Activated naive CD4-positive, alpha-beta T cell treated with anti-CD3 and anti-CD28 coated beads, Interleukin-2, amount 10 ng/mL, durations not matched to agents 7 days and 5 days (primary cell): Measurements from ENCODE around the gene EIF4EBP2.
A peak's percentile ranks its signal among the peaks of the same experiment; 100 is the strongest.

Source experiments
- CTCF ChIA-PET: fragments of 350-600 bp; sonication (Branson Sonifier 250); formaldehyde crosslinking; loops from one replicate; lab custom pipeline; 2021; ENCODE audit warnings: antibody characterized with exemption; lab: Charles Lee
- DNase-seq: peaks from one replicate; pipeline ENCODE4 v3.0.0-alpha.2; 2020
- H3K27ac Mint-ChIP-seq: one replicate; pipeline ENCODE4 v1.8.0; 2021; ENCODE audit warnings: mild to moderate bottlenecking, moderate library complexity, mixed read lengths
- H3K27me3 Mint-ChIP-seq: one replicate; pipeline ENCODE4 v1.8.0; 2021; ENCODE audit warnings: mild to moderate bottlenecking, mixed read lengths
- H3K36me3 Mint-ChIP-seq: one replicate; pipeline ENCODE4 v1.8.0; 2021; ENCODE audit warnings: mixed read lengths
- H3K4me1 Mint-ChIP-seq: one replicate; pipeline ENCODE4 v1.8.0; 2021; ENCODE audit warnings: mixed read lengths
- H3K4me3 Mint-ChIP-seq: one replicate; pipeline ENCODE4 v1.8.0; 2021; ENCODE audit warnings: mild to moderate bottlenecking, moderate library complexity, mixed read lengths
- H3K9me3 Mint-ChIP-seq: one replicate; pipeline ENCODE4 v1.8.0; 2021; ENCODE audit warnings: mixed read lengths

Gene EIF4EBP2, protein sequence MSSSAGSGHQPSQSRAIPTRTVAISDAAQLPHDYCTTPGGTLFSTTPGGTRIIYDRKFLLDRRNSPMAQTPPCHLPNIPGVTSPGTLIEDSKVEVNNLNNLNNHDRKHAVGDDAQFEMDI

DNA sequence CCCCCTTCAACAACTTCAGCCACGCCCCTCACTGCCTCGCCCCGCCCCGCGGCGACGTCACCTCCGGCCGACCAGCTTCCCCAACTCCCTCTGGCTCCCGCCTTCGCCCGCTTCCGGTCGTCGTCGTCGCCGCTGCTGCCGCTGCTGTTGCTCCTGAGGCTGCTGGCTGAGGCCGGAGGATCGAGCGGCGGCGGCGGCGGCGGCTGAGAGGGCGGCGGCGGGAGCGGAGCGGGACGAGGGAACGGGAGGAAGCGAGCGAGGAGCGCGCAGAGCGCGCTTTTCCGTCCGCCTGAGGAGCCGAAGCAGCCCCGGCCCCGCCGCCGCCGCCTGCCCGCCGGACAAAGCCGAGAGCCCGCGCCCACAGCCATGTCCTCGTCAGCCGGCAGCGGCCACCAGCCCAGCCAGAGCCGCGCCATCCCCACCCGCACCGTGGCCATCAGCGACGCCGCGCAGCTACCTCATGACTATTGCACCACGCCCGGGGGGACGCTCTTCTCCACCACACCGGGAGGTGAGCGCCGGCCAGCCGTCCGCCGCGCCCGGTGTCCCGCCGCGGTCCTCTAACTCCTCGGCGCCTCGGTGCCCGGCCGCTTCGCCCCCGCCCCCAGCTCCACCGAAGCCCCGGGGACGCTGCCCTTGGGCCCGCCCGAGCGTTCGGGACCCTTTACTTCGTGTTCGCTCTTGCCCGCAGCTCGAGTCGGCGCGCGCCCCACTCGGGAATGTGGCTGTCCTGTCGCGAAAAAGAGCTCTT is at the start of gene EIF4EBP2:
Gene EIF4EBP2, plus strand, starts transcription at position 110 of the 751 bp plus-strand sequence. Its CDS starts 257 bp downstream, at position 367.
- Mint-ChIP-seq H3K4me3 (peak within 1 kb of the TSS; percentile 99), H3K9me3 (no peaks in the 10 kb centered on the region), H3K27ac (peak within 1 kb of the TSS; percentile 96), H3K27me3 (peaks cover 4% of the 10 kb centered on the region), H3K36me3 (peaks cover 24% of the 10 kb centered on the region), H3K4me1 (peaks cover 35% of the 10 kb centered on the region)
- CTCF ChIA-PET: interaction anchor here (1.2 to 4.5 kb wide), 7 partner anchors 15 to 183 kb away, joined by 3 to 19 read pairs (median 6); no protein-coding TSS in a partner anchor
- DNase-seq: peak; percentile 99

DNA sequence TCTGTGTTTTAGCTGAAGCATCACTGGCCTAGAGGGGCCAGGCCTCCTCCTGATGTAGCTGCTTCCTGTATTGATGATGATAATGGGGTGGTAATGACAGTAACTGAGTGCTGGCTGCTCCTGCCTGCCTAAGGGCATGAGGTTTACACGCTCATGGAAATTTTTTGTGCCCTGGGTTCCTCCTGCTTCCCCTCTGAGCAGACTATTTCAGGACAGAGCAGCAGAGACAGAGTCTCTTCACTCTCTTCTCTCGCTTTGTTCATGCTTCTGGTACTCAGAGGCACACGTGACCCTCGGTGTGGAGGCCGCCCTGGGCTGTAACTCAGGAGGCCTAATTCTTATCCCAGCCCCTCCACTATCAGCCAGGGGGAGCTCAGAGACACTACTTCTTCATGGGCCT is 49.4 kb upstream of the EIF4EBP2 start:
- no peak for DNase-seq
- no peaks in the 10 kb centered on the region for H3K36me3 Mint-ChIP-seq
- no peaks in the 10 kb centered on the region for H3K9me3 Mint-ChIP-seq
- no peak overlapping the region for H3K4me3 Mint-ChIP-seq
- H3K27ac Mint-ChIP-seq: no peak overlapping the region
- CTCF ChIA-PET: interaction anchor here (2.0 to 4.1 kb wide), 4 partner anchors 10 to 239 kb away, joined by 8 to 26 read pairs (median 9); no protein-coding TSS in a partner anchor
- peaks cover 11% of the 10 kb centered on the region for H3K4me1 Mint-ChIP-seq
- H3K27me3 Mint-ChIP-seq: no peaks in the 10 kb centered on the region

DNA sequence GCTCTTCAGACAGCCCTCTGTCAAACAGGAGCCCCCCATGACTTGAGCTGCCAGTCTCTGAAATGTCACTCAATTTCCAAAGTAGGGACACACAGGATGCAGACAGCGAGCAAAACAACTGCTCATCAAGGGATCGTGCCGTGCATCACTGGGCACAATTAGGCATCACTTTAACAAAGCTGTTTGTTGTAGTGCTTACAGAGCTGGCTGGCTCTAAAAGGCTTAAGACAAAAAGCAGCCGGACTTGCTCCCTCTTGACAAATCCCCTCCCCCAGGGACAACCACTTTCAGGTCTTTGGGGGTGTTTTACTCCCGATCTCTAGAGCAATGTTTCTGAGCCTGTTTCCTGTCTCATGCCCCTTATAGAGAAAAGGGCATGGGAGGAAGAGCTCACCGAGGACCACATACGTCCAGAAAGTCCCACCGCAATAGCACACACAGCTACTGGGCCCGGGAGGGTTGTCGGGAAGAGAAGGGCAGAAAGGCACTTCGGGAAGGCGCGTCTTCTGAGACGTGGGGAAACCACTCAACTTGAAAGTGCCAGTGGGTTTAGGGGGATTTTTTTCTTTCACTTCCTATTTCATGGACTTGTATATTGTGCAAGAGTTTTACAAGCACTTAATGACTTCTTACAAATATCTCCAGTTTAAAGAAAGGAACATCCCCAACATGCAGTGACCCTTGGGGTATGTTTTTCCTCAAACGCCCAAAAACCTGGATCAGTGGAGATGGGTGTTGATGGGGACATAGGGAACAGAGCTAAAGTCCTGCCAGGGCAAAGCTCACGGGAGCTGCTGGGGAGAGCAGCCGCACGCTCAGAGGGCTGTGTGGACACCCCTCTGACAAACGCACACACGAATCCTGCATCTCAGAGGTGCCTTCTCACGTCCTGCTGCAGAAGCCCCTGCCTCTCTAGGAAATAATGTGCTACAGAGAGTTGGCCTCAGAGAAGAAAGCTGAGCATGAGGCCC is 48.6 kb upstream of the EIF4EBP2 start:
- Mint-ChIP-seq H3K27ac (peak overlapping the region; percentile 53), H3K4me3 (no peak overlapping the region), H3K27me3 (no peaks in the 10 kb centered on the region), H3K9me3 (no peaks in the 10 kb centered on the region), H3K36me3 (no peaks in the 10 kb centered on the region), H3K4me1 (peaks cover 11% of the 10 kb centered on the region)
- CTCF ChIA-PET: interaction anchor here (0.6 to 4.1 kb wide), 6 partner anchors 9 to 239 kb away, joined by 3 to 26 read pairs (median 6); no protein-coding TSS in a partner anchor
- DNase-seq: no peak

DNA sequence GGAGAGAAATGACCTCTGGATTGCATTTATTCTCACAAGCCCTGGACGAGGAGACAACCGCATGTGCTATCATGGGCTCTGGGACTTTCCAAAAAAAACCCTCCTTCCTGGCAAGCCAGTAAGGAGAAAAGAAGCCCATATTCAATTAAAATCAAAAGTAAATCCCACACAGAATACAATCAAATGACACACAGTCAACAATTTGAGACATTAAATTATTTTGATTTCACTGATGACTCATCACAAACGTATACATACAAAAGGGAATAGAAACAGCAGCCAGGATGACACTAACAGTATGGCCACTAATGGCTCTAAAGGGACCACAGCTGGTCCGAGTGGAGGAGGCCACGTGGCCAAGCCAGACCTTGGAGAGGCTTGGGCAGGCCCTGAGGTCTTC is 46.4 kb upstream of the EIF4EBP2 start:
- DNase-seq: no peak
- Mint-ChIP-seq H3K27me3 (no peaks in the 10 kb centered on the region), H3K27ac (no peak overlapping the region), H3K4me3 (no peak overlapping the region), H3K9me3 (no peaks in the 10 kb centered on the region), H3K36me3 (no peaks in the 10 kb centered on the region), H3K4me1 (peaks cover 11% of the 10 kb centered on the region)
- CTCF ChIA-PET: no interaction called here

DNA sequence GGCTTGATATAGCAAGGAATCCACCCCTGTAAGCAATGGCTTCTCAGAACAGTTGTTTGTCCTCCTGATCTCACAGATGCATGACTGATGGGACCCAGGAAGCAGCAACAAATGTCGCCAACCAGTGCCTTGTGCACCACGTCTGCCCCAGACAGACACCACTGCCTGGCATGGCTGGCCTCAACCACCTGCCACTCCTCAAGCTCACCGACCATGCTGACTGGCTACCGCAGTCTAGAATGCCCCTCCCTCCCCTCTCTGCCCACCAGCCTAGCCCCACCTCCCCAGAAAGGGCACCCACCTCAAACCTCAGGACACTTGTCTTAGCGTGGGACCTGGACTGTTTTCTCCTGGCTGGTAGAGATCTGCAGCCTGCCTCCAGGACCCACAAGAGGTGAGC is 45.5 kb upstream of the EIF4EBP2 start:
- Mint-ChIP-seq H3K27me3 (no peaks in the 10 kb centered on the region), H3K27ac (no peak overlapping the region)
- CTCF ChIA-PET: interaction anchor here (0.8 to 13.4 kb wide), 2 partner anchors 137 to 212 kb away, joined by 3 to 284 read pairs; partner anchors contain the start of gene TYSND1

DNA sequence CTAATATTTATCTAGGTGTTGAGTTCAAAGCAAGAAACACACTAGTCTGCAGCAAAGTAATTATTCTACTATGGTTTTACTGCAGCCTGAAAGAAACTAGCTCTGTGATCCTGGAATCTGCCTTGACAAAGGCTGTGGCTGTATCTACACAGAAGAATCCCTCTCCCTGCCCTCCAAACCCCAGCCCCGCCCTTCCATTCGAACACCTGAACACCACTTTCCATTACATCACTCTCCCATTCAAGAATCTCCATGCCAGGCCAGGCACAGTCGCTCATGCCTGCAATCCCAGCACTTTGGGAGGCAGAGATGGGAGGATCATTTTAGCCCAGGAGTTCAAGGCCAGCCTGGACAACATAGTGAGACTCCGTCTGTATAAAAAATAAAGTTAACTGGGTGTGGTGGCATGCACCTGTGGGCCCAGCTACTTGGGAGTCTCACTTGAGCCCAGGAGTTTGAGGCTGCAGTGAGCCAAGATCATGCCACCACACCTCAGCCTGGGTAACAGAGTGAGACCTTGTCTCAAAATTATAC is 44.9 kb upstream of the EIF4EBP2 start:
- Mint-ChIP-seq H3K27ac (no peak overlapping the region), H3K36me3 (no peaks in the 10 kb centered on the region), H3K27me3 (no peaks in the 10 kb centered on the region), H3K9me3 (no peaks in the 10 kb centered on the region), H3K4me3 (no peak overlapping the region), H3K4me1 (peaks cover 13% of the 10 kb centered on the region)
- no peak for DNase-seq
- CTCF ChIA-PET: interaction anchor here (0.8 to 13.4 kb wide), 2 partner anchors 137 to 212 kb away, joined by 3 to 284 read pairs; partner anchors contain the start of gene TYSND1

More for the DNA sequence above, 45.5 kb upstream of the EIF4EBP2 start:
- Mint-ChIP-seq H3K36me3 (no peaks in the 10 kb centered on the region), H3K4me1 (peaks cover 11% of the 10 kb centered on the region), H3K4me3 (no peak overlapping the region), H3K9me3 (no peaks in the 10 kb centered on the region)
- DNase-seq: no peak

DNA sequence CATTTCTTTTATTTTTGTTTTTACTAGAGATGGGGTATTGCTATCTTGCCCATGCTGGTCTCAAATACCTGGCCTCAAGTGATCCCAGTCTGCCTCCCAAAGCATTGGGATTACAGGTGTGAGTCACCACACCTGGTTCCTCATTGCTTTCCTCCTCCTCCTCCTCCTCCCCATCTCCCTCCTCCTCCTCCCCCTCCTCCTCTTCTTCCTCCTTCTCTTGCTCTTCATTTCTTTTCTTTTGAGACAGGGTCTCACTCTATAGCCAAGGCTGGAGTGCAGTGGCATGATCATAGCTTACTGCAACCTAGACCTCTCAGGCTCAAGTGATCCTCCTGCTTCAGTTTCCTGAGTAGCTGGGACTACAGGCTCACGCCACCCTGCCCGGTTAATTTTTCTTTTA is 43.7 kb upstream of the EIF4EBP2 start:
- Mint-ChIP-seq H3K9me3 (no peaks in the 10 kb centered on the region), H3K4me3 (no peak overlapping the region), H3K27ac (no peak overlapping the region), H3K4me1 (peaks cover 20% of the 10 kb centered on the region), H3K36me3 (no peaks in the 10 kb centered on the region), H3K27me3 (no peaks in the 10 kb centered on the region)
- DNase-seq: no peak
- CTCF ChIA-PET: interaction anchor here (1.0 to 13.4 kb wide), 3 partner anchors 22 to 213 kb away, joined by 3 to 284 read pairs (median 4); partner anchors contain the start of gene TYSND1

DNA sequence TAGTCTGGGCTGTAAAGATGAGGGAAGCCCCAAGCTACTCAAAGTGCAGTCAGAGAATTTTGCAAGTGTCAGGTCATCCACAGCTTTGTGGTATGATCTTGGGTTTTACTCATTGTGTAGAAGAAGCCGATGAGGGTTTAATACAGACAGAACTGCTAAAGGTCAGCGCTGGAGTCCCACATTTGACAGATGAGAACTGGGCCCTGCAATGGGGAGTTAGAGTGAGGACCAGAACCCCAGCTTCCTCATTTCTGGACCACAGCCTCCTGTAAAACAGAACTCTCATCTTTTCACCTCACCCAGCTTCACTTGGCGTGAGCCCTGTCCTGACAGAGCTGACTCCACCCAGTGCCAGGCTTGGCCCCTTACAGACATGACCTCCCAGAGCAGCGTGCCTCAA is 41.6 kb upstream of the EIF4EBP2 start:
- no peak for DNase-seq
- Mint-ChIP-seq H3K27ac (no peak overlapping the region), H3K27me3 (no peaks in the 10 kb centered on the region), H3K4me1 (peaks cover 10% of the 10 kb centered on the region), H3K4me3 (no peak overlapping the region), H3K9me3 (no peaks in the 10 kb centered on the region), H3K36me3 (no peaks in the 10 kb centered on the region)
- CTCF ChIA-PET: interaction anchor here (1.1 to 13.4 kb wide), 5 partner anchors 14 to 245 kb away, joined by 3 to 284 read pairs (median 21); partner anchors contain the start of gene PPA1

DNA sequence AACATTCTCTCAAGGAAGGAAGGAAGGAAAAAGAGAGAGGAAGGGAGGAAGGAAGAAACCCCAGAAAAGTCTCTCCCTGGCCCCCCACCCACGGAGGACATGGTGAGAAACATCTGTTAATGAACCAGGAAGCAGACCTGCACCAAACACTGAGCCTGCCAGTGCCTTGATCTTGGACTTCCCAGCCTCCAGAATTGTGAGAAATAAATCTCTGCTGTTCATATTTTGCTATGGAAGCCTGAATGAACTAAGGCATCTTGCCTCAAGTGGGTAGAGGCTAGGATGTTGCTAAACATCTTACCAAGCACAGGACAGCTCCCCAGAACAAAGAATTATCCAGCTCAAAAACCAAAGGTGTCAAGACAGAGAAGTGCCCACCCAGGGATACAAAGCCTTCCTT is 40.7 kb upstream of the EIF4EBP2 start:
- CTCF ChIA-PET: interaction anchor here (1.2 to 13.4 kb wide), 13 partner anchors 15 to 248 kb away, joined by 3 to 284 read pairs (median 14); partner anchors contain the start of genes EIF4EBP2 and PPA1
- H3K4me3 Mint-ChIP-seq: no peak overlapping the region
- no peaks in the 10 kb centered on the region for H3K9me3 Mint-ChIP-seq
- H3K36me3 Mint-ChIP-seq: no peaks in the 10 kb centered on the region
- no peak for DNase-seq
- no peaks in the 10 kb centered on the region for H3K27me3 Mint-ChIP-seq
- no peak overlapping the region for H3K27ac Mint-ChIP-seq
- peaks cover 10% of the 10 kb centered on the region for H3K4me1 Mint-ChIP-seq

DNA sequence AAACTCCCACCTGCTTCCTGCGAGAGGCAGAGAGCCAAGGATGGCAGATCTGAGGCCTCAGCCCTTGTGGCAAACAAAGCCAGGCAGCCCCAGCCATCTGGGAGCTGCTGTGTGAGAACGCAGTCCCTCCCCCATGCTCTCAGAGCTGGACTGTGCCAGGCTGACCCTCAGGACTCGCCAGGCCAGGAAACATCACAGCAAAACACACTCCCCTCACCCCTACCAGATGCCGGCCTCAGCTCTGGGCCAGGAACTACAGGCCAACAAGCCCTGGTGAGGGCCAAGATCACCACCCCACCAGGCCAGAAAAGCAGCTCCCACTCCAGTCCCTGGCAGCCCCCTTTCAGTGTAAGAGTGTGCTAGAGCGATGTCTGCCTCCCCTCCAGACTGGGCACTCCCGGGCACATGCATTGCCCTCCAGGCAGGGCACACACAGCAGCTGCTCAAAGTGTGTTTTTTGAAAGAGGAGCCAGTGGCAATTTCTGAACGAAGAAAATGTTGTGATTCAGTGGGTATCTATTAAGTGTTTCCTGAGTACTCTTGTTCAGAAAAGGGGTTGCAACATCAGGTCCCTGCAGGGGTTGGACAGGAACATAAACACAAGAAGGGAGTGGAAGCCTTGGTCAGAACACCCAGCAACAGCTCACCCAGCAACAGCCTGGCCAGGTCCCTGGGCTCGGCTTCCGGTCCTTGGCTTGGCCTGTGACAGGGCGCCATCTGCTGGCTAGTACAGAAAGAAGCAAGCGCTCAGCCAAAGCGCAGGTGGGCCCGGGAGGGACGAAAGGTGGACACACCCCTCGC is 39.8 kb upstream of the EIF4EBP2 start:
- CTCF ChIA-PET: interaction anchor here (0.8 to 13.4 kb wide), 35 partner anchors 10 to 405 kb away, joined by 3 to 284 read pairs (median 5); partner anchors contain the start of genes EIF4EBP2, PPA1 and TYSND1
- Mint-ChIP-seq H3K36me3 (no peaks in the 10 kb centered on the region), H3K9me3 (no peaks in the 10 kb centered on the region), H3K4me1 (peaks cover 10% of the 10 kb centered on the region), H3K4me3 (no peak overlapping the region), H3K27ac (no peak overlapping the region), H3K27me3 (no peaks in the 10 kb centered on the region)
- DNase-seq: peak; percentile 90

DNA sequence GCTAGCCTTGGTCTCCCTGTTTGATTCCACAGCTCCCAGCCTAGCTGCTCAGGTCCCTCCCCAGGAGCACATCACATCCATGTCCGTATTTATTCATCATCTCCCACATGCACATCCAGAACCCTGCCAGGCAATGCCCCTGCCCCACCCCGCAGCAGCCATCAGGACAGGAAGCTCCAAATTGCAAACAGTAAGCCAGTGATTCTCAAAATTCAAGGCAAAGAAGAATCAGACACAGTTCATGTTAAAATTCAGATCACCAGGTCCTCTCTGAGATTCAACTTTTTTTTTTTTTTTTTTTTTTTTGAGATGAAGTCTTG is 39.2 kb upstream of the EIF4EBP2 start:
- CTCF ChIA-PET: interaction anchor here (0.7 to 13.4 kb wide), 31 partner anchors 9 to 460 kb away, joined by 3 to 284 read pairs (median 5); partner anchors contain the start of genes EIF4EBP2, PPA1 and TYSND1
- Mint-ChIP-seq H3K27ac (no peak overlapping the region), H3K4me1 (peaks cover 10% of the 10 kb centered on the region), H3K36me3 (no peaks in the 10 kb centered on the region), H3K4me3 (no peak overlapping the region), H3K9me3 (no peaks in the 10 kb centered on the region), H3K27me3 (no peaks in the 10 kb centered on the region)
- DNase-seq: no peak

DNA sequence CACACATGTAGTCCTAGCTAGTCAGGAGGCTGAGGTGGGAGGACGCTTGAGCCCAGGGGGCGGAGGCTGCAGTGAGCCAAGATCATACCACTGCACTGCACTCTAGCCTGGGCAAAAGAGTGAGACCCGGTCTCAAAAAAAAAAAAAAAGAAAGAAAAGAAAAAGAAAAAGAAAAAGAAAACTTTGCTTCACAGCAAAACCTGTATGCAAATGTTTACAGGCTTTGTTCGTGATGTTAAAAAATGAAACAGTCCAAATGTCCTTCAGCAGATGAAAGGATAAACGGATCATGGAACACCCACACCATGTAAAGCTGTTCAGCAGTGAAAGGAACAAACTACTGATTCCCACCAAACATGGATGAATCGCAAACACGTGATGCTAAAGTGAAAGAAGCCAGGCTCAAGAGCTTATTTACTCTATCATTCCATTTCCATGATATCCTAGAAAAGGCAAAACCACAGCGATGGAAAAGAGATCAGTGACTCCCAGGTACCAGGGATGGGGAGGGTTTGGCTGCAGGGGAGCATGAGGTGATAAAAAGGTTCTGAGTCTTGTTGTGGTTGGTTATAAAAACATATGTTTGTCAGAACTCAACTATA is 36.6 kb upstream of the EIF4EBP2 start:
- no peaks in the 10 kb centered on the region for H3K9me3 Mint-ChIP-seq
- no peaks in the 10 kb centered on the region for H3K27me3 Mint-ChIP-seq
- DNase-seq: no peak
- no peak overlapping the region for H3K4me3 Mint-ChIP-seq
- CTCF ChIA-PET: interaction anchor here (1.5 to 13.4 kb wide), 2 partner anchors 146 to 251 kb away, joined by 3 to 284 read pairs; no protein-coding TSS in a partner anchor
- no peak overlapping the region for H3K27ac Mint-ChIP-seq
- peaks cover 10% of the 10 kb centered on the region for H3K4me1 Mint-ChIP-seq
- H3K36me3 Mint-ChIP-seq: no peaks in the 10 kb centered on the region
